Osteoblast (primary cell): ENCODE measurements around the gene PEX5L. TPM values are rescaled to one million over a fixed set of nuclear protein-coding genes. Genes with fewer than 3 reads are reported as not detected.
A peak's percentile ranks its signal among the peaks of the same experiment; 100 is the strongest.

Source experiments
- DNase-seq: peaks from one replicate; pipeline ENCODE4 v3.0.0; 2011; ENCODE audit warnings: low spot score, mixed read lengths; ENCODE audit not compliant: insufficient read length; ENCODE audit errors: missing footprints
- H2AFZ ChIP-seq: 2 replicates; pipeline ENCODE4 v1.6.0; 2011; ENCODE audit warnings: mild to moderate bottlenecking, low read length
- H3K27ac ChIP-seq: 2 replicates; pipeline ENCODE4 v1.5.1; 2011; ENCODE audit warnings: mild to moderate bottlenecking, low read depth, low read length, moderate library complexity
- H3K27me3 ChIP-seq: 2 replicates; pipeline ENCODE4 v1.6.0; 2012; ENCODE audit warnings: mild to moderate bottlenecking, control low read depth, inconsistent platforms, low read length, moderate library complexity; ENCODE audit not compliant: insufficient read depth
- H3K36me3 ChIP-seq: 2 replicates; pipeline ENCODE4 v1.5.1; 2011; ENCODE audit warnings: mild to moderate bottlenecking, low read length, control low read depth, moderate library complexity; ENCODE audit not compliant: insufficient read depth
- H3K4me1 ChIP-seq: 2 replicates; pipeline ENCODE4 v1.5.1; 2011; ENCODE audit warnings: mild to moderate bottlenecking, low read length, control low read depth, moderate library complexity; ENCODE audit not compliant: insufficient read depth
- H3K4me2 ChIP-seq: 2 replicates; pipeline ENCODE4 v1.6.0; 2011; ENCODE audit warnings: mild to moderate bottlenecking, low read length; ENCODE audit not compliant: insufficient read depth
- H3K4me3 ChIP-seq: fragments of 200-600 bp; sonication (generic); 3 replicates; pipeline ENCODE4 v1.5.1; 2012; ENCODE audit warnings: mild to moderate bottlenecking, low read length, inconsistent platforms; ENCODE audit not compliant: insufficient read depth
- H3K79me2 ChIP-seq: 2 replicates; pipeline ENCODE4 v1.6.0; 2012; ENCODE audit warnings: mild to moderate bottlenecking, low read length, control low read depth, inconsistent platforms; ENCODE audit not compliant: insufficient read depth
- H3K9me3 ChIP-seq: 2 replicates; pipeline ENCODE4 v1.5.1; 2011; ENCODE audit warnings: low read depth, low read length, control low read depth
- H4K20me1 ChIP-seq: 2 replicates; pipeline ENCODE4 v1.6.0; 2012; ENCODE audit warnings: mild to moderate bottlenecking, low read length, control low read depth; ENCODE audit not compliant: insufficient read depth
- total RNA-seq: library from RNA; depleted of rRNA; stranded (reverse); fragments of >200 nt; gene quantifications from 2 replicates; pipeline ENCODE4 v1.2.3, GENCODE V29; 2012
- TF ChIP-seq, protein P1 (sequence below): IDR thresholded peaks from 2 replicates; pipeline ENCODE4 v1.5.1; 2011; ENCODE audit warnings: mild to moderate bottlenecking, low read depth, low read length, moderate library complexity; ENCODE audit errors: extremely low read depth

PEX5L gene
- total RNA-seq, 1 donor = 1.4 TPM

GRCh38 chr3:179842061-179842460 is 194.7 kb downstream of the PEX5L start:
- Histone ChIP-seq H3K4me3 (no peak overlapping the region), H3K79me2 (no peaks in the 10 kb centered on the region), H4K20me1 (no peaks in the 10 kb centered on the region), H3K4me2 (no peak overlapping the region), H3K36me3 (no peaks in the 10 kb centered on the region), H3K27ac (no peak overlapping the region), H3K9me3 (no peaks in the 10 kb centered on the region), H3K27me3 (no peaks in the 10 kb centered on the region), H3K4me1 (peaks cover 4% of the 10 kb centered on the region), H2AFZ (no peak overlapping the region)
- TF ChIP-seq, protein P1, sequence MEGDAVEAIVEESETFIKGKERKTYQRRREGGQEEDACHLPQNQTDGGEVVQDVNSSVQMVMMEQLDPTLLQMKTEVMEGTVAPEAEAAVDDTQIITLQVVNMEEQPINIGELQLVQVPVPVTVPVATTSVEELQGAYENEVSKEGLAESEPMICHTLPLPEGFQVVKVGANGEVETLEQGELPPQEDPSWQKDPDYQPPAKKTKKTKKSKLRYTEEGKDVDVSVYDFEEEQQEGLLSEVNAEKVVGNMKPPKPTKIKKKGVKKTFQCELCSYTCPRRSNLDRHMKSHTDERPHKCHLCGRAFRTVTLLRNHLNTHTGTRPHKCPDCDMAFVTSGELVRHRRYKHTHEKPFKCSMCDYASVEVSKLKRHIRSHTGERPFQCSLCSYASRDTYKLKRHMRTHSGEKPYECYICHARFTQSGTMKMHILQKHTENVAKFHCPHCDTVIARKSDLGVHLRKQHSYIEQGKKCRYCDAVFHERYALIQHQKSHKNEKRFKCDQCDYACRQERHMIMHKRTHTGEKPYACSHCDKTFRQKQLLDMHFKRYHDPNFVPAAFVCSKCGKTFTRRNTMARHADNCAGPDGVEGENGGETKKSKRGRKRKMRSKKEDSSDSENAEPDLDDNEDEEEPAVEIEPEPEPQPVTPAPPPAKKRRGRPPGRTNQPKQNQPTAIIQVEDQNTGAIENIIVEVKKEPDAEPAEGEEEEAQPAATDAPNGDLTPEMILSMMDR = no peak
- no peak for DNase-seq

- H3K4me2 ChIP-seq = peak overlapping the region; percentile 21
These were observed 195.8 kb downstream of the PEX5L start for GRCh38 chr3:179840985-179841384.

GRCh38 chr3:179837374-179837773 is 199.4 kb downstream of the PEX5L start:
- peaks cover 4% of the 10 kb centered on the region for H3K4me1 ChIP-seq
- H3K4me3 ChIP-seq = no peak overlapping the region
- H3K4me2 ChIP-seq = no peak overlapping the region
- no peak overlapping the region for H3K27ac ChIP-seq
- TF ChIP-seq, protein P1 = peak; percentile 21
- H2AFZ ChIP-seq = no peak overlapping the region
- no peak for DNase-seq
- no peaks in the 10 kb centered on the region for H3K79me2 ChIP-seq
- no peaks in the 10 kb centered on the region for H4K20me1 ChIP-seq
- no peaks in the 10 kb centered on the region for H3K9me3 ChIP-seq
- no peaks in the 10 kb centered on the region for H3K36me3 ChIP-seq
- H3K27me3 ChIP-seq = no peaks in the 10 kb centered on the region

More at GRCh38 chr3:179840985-179841384, 195.8 kb downstream of the PEX5L start:
- no peaks in the 10 kb centered on the region for H3K9me3 ChIP-seq
- no peak for DNase-seq
- no peak overlapping the region for H3K27ac ChIP-seq
- TF ChIP-seq, protein P1 = no peak
- no peak overlapping the region for H3K4me3 ChIP-seq
- H3K27me3 ChIP-seq = no peaks in the 10 kb centered on the region
- H3K4me1 ChIP-seq = peaks cover 4% of the 10 kb centered on the region
- H3K36me3 ChIP-seq = no peaks in the 10 kb centered on the region
- H4K20me1 ChIP-seq = no peaks in the 10 kb centered on the region
- H3K79me2 ChIP-seq = no peaks in the 10 kb centered on the region
- H2AFZ ChIP-seq = peak overlapping the region; percentile 20

DNA sequence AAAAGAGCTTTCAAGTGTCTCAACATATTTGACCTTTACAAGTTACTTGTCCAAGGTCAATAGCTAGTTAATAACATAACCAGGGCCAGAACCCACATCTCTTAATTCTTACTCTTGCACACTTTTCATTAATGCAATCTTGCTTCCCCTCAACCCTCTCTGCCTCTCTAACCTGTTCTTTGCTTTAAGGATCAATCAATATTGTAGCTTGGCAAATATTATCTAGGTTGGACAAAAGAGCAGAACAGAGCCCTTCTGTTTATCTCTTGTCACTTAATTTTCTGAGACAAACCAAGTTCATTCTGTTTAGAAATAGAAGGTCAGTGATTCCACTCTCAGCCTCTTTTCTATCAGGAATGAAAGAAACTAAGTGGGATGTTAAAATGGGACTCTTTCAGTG is 203.4 kb downstream of the PEX5L start:
- Histone ChIP-seq H3K4me3 (no peak overlapping the region), H3K4me1 (no peaks in the 10 kb centered on the region), H3K79me2 (no peaks in the 10 kb centered on the region), H3K9me3 (no peaks in the 10 kb centered on the region), H3K27ac (no peak overlapping the region), H3K36me3 (no peaks in the 10 kb centered on the region), H3K27me3 (no peaks in the 10 kb centered on the region), H3K4me2 (no peak overlapping the region), H4K20me1 (no peaks in the 10 kb centered on the region), H2AFZ (no peak overlapping the region)
- no peak for DNase-seq
- TF ChIP-seq, protein P1 = no peak
